ENCODE data around the gene NLK.

DNA sequence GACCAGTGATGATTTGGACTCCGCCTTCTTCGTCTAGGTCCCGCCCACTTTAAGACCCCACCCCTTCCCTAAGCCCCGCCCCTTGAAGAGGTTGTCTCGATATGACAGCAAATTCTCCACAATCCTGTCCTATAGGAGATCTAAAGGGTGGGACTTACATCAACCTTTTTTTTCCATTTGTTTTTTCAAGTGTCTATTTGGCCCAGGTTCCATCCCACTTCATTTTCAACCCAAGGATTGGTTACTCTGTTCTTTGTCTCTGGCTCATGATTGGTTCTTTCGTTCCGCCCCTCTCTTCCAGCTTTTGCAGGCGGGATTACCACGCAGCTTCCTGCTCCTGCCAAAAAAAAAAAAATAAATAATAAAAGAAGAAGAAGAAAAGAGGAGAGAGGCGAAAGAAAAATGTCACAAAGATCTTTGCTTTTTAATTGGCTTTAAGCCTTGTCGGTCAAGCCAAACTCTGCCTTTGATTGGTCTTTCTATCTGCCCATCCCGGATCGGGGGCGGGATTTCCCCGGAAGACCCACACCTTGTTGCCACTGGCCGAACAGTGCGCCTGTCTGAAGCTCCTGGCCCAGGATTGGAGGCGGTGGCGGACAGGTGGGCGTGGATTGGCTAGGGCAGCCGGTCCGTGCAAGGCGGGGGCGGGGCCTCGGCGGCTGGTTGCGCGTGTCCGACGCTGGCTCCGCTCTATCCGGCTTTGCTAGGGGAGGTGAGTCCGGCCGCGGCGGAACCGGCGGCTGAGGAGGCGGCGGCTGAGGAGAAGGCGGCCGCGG is 1.2 kb upstream of the NLK start:
- TF ChIP-seq CTCF (IDR thresholded peaks at IDR 0.05) = no peak
- peak; percentile 71 for TF ChIP-seq POLR2A (IDR thresholded peaks at IDR 0.05)
